ENCODE data around the gene CT47A1.

CT47A1 gene

GRCh38 chrX:121013897-121014455, 28.4 kb upstream of the CT47A1 start:
- Histone ChIP-seq H3K4me2 (ENCODE audit: low read length) (no peak overlapping the region), H3K4me3 (ENCODE audit: low read depth, low read length) (no peak overlapping the region), H3K27ac (no peak overlapping the region), H3K4me1 (no peaks in the 10 kb centered on the region), H3K79me2 (no peaks in the 10 kb centered on the region), H3K9ac (no peak overlapping the region), H2AFZ (no peak overlapping the region), H3K36me3 (ENCODE audit: control insufficient read depth, insufficient read depth, low read length) (no peaks in the 10 kb centered on the region), H3K9me3 (ENCODE audit: control insufficient read depth, low read length) (no peaks in the 10 kb centered on the region), H3K27me3 (ENCODE audit: control insufficient read depth, insufficient read depth, low read length) (no peaks in the 10 kb centered on the region)
- no peak for TF ChIP-seq CTCF (IDR thresholded peaks at IDR 0.05)

GRCh38 chrX:121011254-121011653, 25.7 kb upstream of the CT47A1 start:
- H2AFZ ChIP-seq = no peak overlapping the region
- no peak overlapping the region for H3K4me3 ChIP-seq (ENCODE audit: low read depth, low read length)
- H3K4me1 ChIP-seq = no peaks in the 10 kb centered on the region
- no peaks in the 10 kb centered on the region for H3K79me2 ChIP-seq
- no peaks in the 10 kb centered on the region for H3K9me3 ChIP-seq (ENCODE audit: control insufficient read depth, low read length)
- no peak for TF ChIP-seq CTCF (IDR thresholded peaks at IDR 0.05)
- no peak overlapping the region for H3K9ac ChIP-seq
- H3K36me3 ChIP-seq (ENCODE audit: control insufficient read depth, insufficient read depth, low read length) = no peaks in the 10 kb centered on the region
- H3K27ac ChIP-seq = no peak overlapping the region
- no peaks in the 10 kb centered on the region for H3K27me3 ChIP-seq (ENCODE audit: control insufficient read depth, insufficient read depth, low read length)
- H3K4me2 ChIP-seq (ENCODE audit: low read length) = no peak overlapping the region

- Histone ChIP-seq H3K27ac (no peak overlapping the region), H3K4me2 (ENCODE audit: low read length) (no peak overlapping the region), H3K79me2 (no peaks in the 10 kb centered on the region), H3K36me3 (ENCODE audit: control insufficient read depth, insufficient read depth, low read length) (no peaks in the 10 kb centered on the region), H3K4me1 (no peaks in the 10 kb centered on the region), H3K27me3 (ENCODE audit: control insufficient read depth, insufficient read depth, low read length) (no peaks in the 10 kb centered on the region), H3K4me3 (ENCODE audit: low read depth, low read length) (no peak overlapping the region), H3K9ac (no peak overlapping the region), H2AFZ (no peak overlapping the region), H3K9me3 (ENCODE audit: control insufficient read depth, low read length) (no peaks in the 10 kb centered on the region)
- TF ChIP-seq CTCF (IDR thresholded peaks at IDR 0.05) = no peak
These were observed 24.7 kb upstream of the CT47A1 start for GRCh38 chrX:121010218-121010617.

GRCh38 chrX:121009764-121010163, 24.2 kb upstream of the CT47A1 start:
- Histone ChIP-seq H3K9me3 (ENCODE audit: control insufficient read depth, low read length) (no peaks in the 10 kb centered on the region), H3K4me2 (ENCODE audit: low read length) (no peak overlapping the region), H3K27ac (no peak overlapping the region), H3K4me1 (no peaks in the 10 kb centered on the region), H3K27me3 (ENCODE audit: control insufficient read depth, insufficient read depth, low read length) (no peaks in the 10 kb centered on the region), H3K9ac (no peak overlapping the region), H2AFZ (no peak overlapping the region), H3K4me3 (ENCODE audit: low read depth, low read length) (no peak overlapping the region), H3K36me3 (ENCODE audit: control insufficient read depth, insufficient read depth, low read length) (no peaks in the 10 kb centered on the region), H3K79me2 (no peaks in the 10 kb centered on the region)
- no peak for TF ChIP-seq CTCF (IDR thresholded peaks at IDR 0.05)

- Histone ChIP-seq H3K9me3 (ENCODE audit: control insufficient read depth, low read length) (no peaks in the 10 kb centered on the region), H3K9ac (no peak overlapping the region), H3K79me2 (no peaks in the 10 kb centered on the region), H2AFZ (no peak overlapping the region), H3K36me3 (ENCODE audit: control insufficient read depth, insufficient read depth, low read length) (no peaks in the 10 kb centered on the region), H3K4me1 (no peaks in the 10 kb centered on the region), H3K27ac (no peak overlapping the region), H3K4me3 (ENCODE audit: low read depth, low read length) (no peak overlapping the region), H3K4me2 (ENCODE audit: low read length) (no peak overlapping the region), H3K27me3 (ENCODE audit: control insufficient read depth, insufficient read depth, low read length) (no peaks in the 10 kb centered on the region)
- no peak for TF ChIP-seq CTCF (IDR thresholded peaks at IDR 0.05)
These were observed 23.4 kb upstream of the CT47A1 start for GRCh38 chrX:121008920-121009319.
